Esophagus squamous epithelium (tissue), 5 donors: ENCODE data around the gene FN3K. TPM values are rescaled to one million over a fixed set of nuclear protein-coding genes. Genes with fewer than 3 reads are reported as not detected.
A peak's percentile ranks its signal among the peaks of the same experiment; 100 is the strongest.

Experiments
- DNase-seq: peaks from one replicate; lab custom pipeline; 2025; lab: John Stamatoyannopoulos, UW
- H3K27ac ChIP-seq, 4 donors: fragments of 200-600 bp; sonication (generic); one replicate each; pipeline ENCODE4 v1.5.1; 2016 to 2019; ENCODE audit warnings: mild to moderate bottlenecking in 1 of 4
- H3K27me3 ChIP-seq, 4 donors: fragments of 200-600 bp; sonication (generic); 1 replicate in 3 of 4; 2 replicates in 1 of 4; pipeline versions ENCODE4 v1.5.1 to v1.6.0; 2017 to 2021; ENCODE audit warnings: antibody characterized with exemption in 1 of 4
- H3K36me3 ChIP-seq, 3 donors: fragments of 200-600 bp; sonication (generic); one replicate each; pipeline ENCODE4 v1.5.1; 2016 to 2019
- H3K4me1 ChIP-seq, 3 donors: fragments of 200-600 bp; sonication (generic); one replicate each; pipeline ENCODE4 v1.5.1; 2017 to 2019
- H3K4me3 ChIP-seq, 4 donors: fragments of 200-600 bp; sonication (generic); 1 replicate in 3 of 4; 2 replicates in 1 of 4; pipeline ENCODE4 v1.5.1; 2016 to 2019; ENCODE audit warnings: mild to moderate bottlenecking in 2 of 4, moderate library complexity in 1 of 4
- H3K9me3 ChIP-seq, 3 donors: fragments of 200-600 bp; sonication (generic); one replicate each; pipeline ENCODE4 v1.5.1; 2016 to 2019
- POLR2A ChIP-seq, 4 donors: fragments of 450-650 bp; IDR thresholded peaks; one replicate each; pipeline ENCODE4 v1.6.1; 2017; ENCODE audit warnings: antibody characterized with exemption in 4 of 4, mild to moderate bottlenecking in 4 of 4, moderate library complexity in 3 of 4
- WGBS, 2 donors: methylation state at CpG; one replicate each; pipeline ENCODE4 v1.1.5; 2018; 5-methylcytosine and 5-hydroxymethylcytosine counted together
- intact Hi-C: fragments of 100-400 bp; cut with DNase I; formaldehyde crosslinking; loops from one replicate; pipeline ENCODE4 v1.15.0; 2022
- total RNA-seq, 4 donors: library from RNA; depleted of rRNA; stranded (reverse); fragments of >200 nt; gene quantifications; one replicate each; pipeline ENCODE4 v1.1.0, GENCODE V29; 2016
- TF ChIP-seq, protein P1 (sequence below), 6 experiments: fragments of 450-650 bp in 4 of 6; fragments of 200-600 bp in 2 of 6; sonication (generic) in 2 of 6; IDR thresholded peaks; one replicate each; pipeline ENCODE4 v1.5.1; 2016 to 2019; ENCODE audit warnings: antibody characterized with exemption in 6 of 6, mild to moderate bottlenecking in 4 of 6, moderate library complexity in 4 of 6
- donor health status: DM: yes; HTN: yes; CAD: no.

FN3K gene
- total RNA-seq, 4 donors from 2014 or later = 0.44 to 10.2 (median 2.3) TPM; not detected in 1

DNA sequence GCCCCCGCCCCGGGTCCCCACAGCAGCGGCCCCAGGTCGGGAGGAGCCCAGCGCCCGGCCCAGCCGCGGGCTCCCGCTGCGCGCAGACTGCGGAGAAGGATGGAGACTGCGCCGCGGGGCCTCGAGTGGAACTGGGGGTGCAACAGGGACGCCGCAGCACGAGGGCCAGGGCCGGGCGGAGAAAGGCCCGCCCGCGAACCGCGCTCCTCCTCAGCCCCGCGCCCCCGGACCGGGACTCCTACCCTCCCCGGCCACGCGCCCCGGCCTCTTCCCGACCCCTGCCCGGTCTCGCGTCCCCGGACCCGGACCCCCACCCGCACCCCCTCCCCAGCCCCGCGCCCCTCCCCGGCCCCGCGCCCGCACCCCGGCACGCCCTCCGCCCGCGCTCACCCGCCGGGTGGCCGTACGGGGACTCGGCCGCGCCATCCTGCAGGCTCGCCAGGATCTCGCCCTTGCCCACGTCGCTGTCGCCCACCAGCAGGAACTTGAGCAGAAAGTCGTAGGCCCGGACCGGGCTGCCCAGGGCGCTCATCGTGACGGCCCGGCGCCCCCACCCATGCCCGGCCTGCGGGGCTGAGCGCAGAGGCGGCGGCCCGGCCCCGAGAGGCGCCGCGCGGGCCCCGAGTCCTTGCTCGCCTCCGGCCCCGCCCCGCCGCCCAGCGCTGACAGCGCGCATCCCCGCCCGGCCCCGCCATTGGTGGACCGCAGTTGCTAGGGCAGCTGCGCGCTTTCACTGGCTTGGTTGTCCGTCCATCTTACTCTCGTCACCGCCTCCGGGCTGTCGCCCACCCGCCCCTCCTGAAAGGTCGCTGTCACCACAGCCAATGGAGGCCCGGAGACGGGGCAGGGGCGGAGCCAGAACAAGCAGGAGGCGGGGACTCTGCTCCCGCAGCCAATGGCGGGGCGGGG, 37.1 kb upstream of the FN3K start, which contains the start of gene RAB40B:
TSS of gene RAB40B (minus strand) at position 634 of the 909 bp plus-strand sequence. CDS start at position 532, 102 bp downstream.
- peak within 1 kb of the TSS; percentile 49 to 97 (median 76) for H3K4me3 ChIP-seq
- intact Hi-C loops = no loop called here
- DNase-seq = peak; percentile 95
- H3K36me3 ChIP-seq = peaks cover 0 to 13% (median 0%) of the 10 kb centered on the region in 3 donors
- peak within 1 kb of the TSS; percentile 84 to 88 (median 85) for H3K27ac ChIP-seq
- 0% methylated on average over 1 of the region's 112 CpGs; no CpG with 5 or more reads in 1 of the 2 donors for WGBS, 2 donors
- TF ChIP-seq, protein P1, sequence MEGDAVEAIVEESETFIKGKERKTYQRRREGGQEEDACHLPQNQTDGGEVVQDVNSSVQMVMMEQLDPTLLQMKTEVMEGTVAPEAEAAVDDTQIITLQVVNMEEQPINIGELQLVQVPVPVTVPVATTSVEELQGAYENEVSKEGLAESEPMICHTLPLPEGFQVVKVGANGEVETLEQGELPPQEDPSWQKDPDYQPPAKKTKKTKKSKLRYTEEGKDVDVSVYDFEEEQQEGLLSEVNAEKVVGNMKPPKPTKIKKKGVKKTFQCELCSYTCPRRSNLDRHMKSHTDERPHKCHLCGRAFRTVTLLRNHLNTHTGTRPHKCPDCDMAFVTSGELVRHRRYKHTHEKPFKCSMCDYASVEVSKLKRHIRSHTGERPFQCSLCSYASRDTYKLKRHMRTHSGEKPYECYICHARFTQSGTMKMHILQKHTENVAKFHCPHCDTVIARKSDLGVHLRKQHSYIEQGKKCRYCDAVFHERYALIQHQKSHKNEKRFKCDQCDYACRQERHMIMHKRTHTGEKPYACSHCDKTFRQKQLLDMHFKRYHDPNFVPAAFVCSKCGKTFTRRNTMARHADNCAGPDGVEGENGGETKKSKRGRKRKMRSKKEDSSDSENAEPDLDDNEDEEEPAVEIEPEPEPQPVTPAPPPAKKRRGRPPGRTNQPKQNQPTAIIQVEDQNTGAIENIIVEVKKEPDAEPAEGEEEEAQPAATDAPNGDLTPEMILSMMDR (IDR thresholded peaks at IDR 0.05) = no peak
- TF ChIP-seq POLR2A (IDR thresholded peaks at IDR 0.05) = peak in 3 of 4 donors; percentile 38 to 56 (median 38)
- H3K9me3 ChIP-seq = peaks cover 0 to 13% (median 8%) of the 10 kb centered on the region in 3 donors
- H3K27me3 ChIP-seq = no peaks in the 10 kb centered on the region
- H3K4me1 ChIP-seq = peaks cover 28 to 49% (median 31%) of the 10 kb centered on the region in 3 donors

DNA sequence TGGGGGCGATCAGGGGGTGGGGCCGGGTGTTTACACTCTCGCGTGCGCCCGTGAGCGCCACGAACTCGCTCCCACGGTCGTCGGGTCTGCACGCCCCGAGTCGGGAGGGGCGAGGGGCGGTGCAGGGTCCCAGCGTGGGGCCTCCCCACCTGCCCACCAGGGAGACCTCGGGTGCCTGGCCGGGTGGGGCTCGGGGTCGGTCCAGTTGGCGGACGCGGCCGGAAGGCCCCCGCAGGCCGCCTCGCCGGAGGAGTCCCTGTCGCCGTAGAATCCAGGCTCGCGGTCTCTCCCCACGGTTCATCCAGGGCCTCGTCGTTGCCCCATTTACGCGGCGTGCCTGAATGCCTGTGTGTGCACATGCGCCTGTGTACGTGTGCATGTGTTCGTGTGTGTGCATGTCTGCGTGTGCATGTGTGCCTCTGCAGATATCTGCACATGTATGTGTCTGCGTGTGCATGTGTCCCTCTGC, 36.4 kb upstream of the FN3K start:
- peaks cover 28 to 50% (median 31%) of the 10 kb centered on the region in 3 donors for H3K4me1 ChIP-seq
- peak overlapping the region; percentile 49 to 97 (median 76) for H3K4me3 ChIP-seq
- no peak for DNase-seq
- TF ChIP-seq, protein P1 (IDR thresholded peaks at IDR 0.05) = no peak
- no peak for TF ChIP-seq POLR2A (IDR thresholded peaks at IDR 0.05)
- H3K9me3 ChIP-seq = peaks cover 0 to 13% (median 8%) of the 10 kb centered on the region in 3 donors
- intact Hi-C loops = no loop called here
- 0 to 40% methylated on average over 1 to 2 of the region's 45 CpGs for WGBS, 2 donors
- peak overlapping the region; percentile 55 to 88 (median 83) for H3K27ac ChIP-seq
- peaks cover 0 to 13% (median 0%) of the 10 kb centered on the region in 3 donors for H3K36me3 ChIP-seq
- no peaks in the 10 kb centered on the region for H3K27me3 ChIP-seq

DNA sequence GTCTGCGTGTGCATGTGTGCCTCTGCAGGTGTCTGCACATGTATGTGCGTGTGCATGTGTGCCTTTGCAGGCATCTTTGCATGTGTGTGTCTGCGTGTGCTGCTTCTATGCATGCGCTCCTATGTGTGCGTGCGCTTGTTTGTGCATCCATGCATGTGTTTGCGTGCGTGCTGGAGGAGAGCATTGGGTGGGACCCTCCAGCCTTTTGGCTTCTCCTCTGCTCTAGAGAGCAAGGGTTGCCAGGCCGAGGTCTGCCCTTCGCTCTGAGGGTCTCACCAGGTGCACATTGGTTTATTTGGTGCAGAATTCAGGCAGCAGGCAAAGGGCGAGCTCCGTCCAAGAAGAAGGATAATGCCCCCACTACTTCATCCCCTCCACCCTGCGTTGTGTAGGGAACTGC, 35.9 kb upstream of the FN3K start:
- intact Hi-C loops = no loop called here
- peaks cover 0 to 9% (median 0%) of the 10 kb centered on the region in 3 donors for H3K36me3 ChIP-seq
- no peak overlapping the region for H3K27ac ChIP-seq
- H3K27me3 ChIP-seq = no peaks in the 10 kb centered on the region
- no peak for DNase-seq
- peaks cover 28 to 50% (median 31%) of the 10 kb centered on the region in 3 donors for H3K4me1 ChIP-seq
- WGBS, 2 donors = 71 to 84% methylated on average over 9 to 10 of the region's 13 CpGs
- peaks cover 0 to 7% (median 4%) of the 10 kb centered on the region in 3 donors for H3K9me3 ChIP-seq
- peak overlapping the region in 1 of 4 donors; percentile 97 for H3K4me3 ChIP-seq
- TF ChIP-seq, protein P1 (IDR thresholded peaks at IDR 0.05) = no peak
- no peak for TF ChIP-seq POLR2A (IDR thresholded peaks at IDR 0.05)

DNA sequence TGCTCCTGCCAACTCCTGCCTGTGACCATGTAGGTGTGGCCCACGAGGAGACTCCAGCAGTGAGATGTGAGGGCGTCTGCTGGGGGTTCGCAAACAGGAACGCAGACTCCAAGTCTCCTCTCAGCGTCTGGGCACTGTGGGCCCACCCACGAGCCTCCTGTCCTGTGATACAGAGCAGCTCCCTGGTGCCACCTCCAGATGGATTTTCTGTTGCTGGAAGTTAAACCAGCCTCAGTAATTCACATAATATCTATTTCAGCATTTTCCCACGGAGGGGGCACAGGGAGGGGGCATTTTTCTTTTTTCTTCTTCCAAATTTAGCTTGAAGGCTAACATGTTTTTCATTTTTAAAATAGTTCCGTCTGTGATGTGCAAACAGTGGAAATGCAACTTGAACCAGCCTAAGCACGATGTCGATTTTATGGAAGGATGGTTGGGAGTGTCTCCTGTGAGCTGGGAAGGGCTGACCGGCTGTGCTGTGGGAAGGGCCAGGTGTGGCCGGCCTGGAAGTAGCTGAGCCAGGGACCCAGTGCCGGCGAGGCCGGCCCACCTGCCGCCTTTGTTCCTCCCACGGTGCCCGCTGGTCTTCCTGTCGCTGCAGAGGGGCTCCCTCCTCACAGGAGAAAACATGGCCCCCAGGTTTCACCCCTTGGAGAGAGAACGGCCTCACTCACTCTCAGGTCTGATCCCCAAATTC, 33.0 kb upstream of the FN3K start:
- peak overlapping the region; percentile 72 to 90 (median 82) for H3K27ac ChIP-seq
- WGBS, 2 donors = 7 to 39% methylated on average over 9 to 11 of the region's 20 CpGs
- no peak for DNase-seq

More for the DNA sequence above, 33.0 kb upstream of the FN3K start:
- Histone ChIP-seq H3K27me3 (no peaks in the 10 kb centered on the region), H3K4me3 (peak overlapping the region in 1 of 4 donors; percentile 15), H3K4me1 (peaks cover 22 to 42% (median 25%) of the 10 kb centered on the region in 3 donors), H3K9me3 (no peaks in the 10 kb centered on the region), H3K36me3 (no peaks in the 10 kb centered on the region)
- TF ChIP-seq, protein P1 (IDR thresholded peaks at IDR 0.05) = no peak
- TF ChIP-seq POLR2A (IDR thresholded peaks at IDR 0.05) = no peak
- intact Hi-C loops = loop anchor here (10.0 kb wide), 1 partner anchor 52 kb away; the partner anchor contains the start of gene TBCD
